ENCODE data around the gene TAF1C.

GRCh38 chr16:84214451-84215066 is 27.7 kb upstream of the TAF1C start:
- no peak for TF ChIP-seq CTCF (conservative IDR thresholded peaks at IDR 0.05; ENCODE audit: low read length)
- TF ChIP-seq EZH2phosphoT487 (IDR thresholded peaks at IDR 0.05; ENCODE audit: borderline replicate concordance), result no peak
